Dermis blood vessel endothelial cell (primary cell): ENCODE data around the gene VIPR1. TPM values are rescaled to one million over a fixed set of nuclear protein-coding genes. Genes with fewer than 3 reads are reported as not detected.

ENCODE experiments used
- DNase-seq: peaks from one replicate; pipeline ENCODE4 v3.0.0; 2010
- total RNA-seq: library from RNA; depleted of rRNA; stranded (reverse); fragments of >200 nt; gene quantifications from 2 replicates; pipeline ENCODE4 v1.2.3, GENCODE V29; 2014

VIPR1 gene
- total RNA-seq, 1 donor from 2014 or later, result 0.85 TPM

GRCh38 chr3:42511736-42512135 is 9.3 kb downstream of the VIPR1 start:
- DNase-seq, result no peak

GRCh38 chr3:42513121-42513520 is 10.7 kb downstream of the VIPR1 start:
- DNase-seq, result no peak

- no peak for DNase-seq
Measured at GRCh38 chr3:42513521-42513920, 11.1 kb downstream of the VIPR1 start.

- DNase-seq, result no peak
Measured at GRCh38 chr3:42514876-42515275, 12.4 kb downstream of the VIPR1 start.

GRCh38 chr3:42515391-42515916 is 13.0 kb downstream of the VIPR1 start:
- DNase-seq, result no peak

- DNase-seq, result no peak
Measured at GRCh38 chr3:42515976-42516375, 13.5 kb downstream of the VIPR1 start.

- no peak for DNase-seq
Measured at GRCh38 chr3:42516443-42516842, 14.0 kb downstream of the VIPR1 start.

GRCh38 chr3:42517117-42517516 is 14.7 kb downstream of the VIPR1 start:
- no peak for DNase-seq

- DNase-seq, result no peak
Measured at GRCh38 chr3:42518800-42519567, 16.5 kb downstream of the VIPR1 start.

GRCh38 chr3:42519568-42519962 is 17.1 kb downstream of the VIPR1 start:
- DNase-seq, result no peak

- peak; percentile 48 for DNase-seq
Measured at GRCh38 chr3:42520336-42520735, 17.9 kb downstream of the VIPR1 start.

- no peak for DNase-seq
Measured at GRCh38 chr3:42520906-42521305, 18.5 kb downstream of the VIPR1 start.

GRCh38 chr3:42524751-42525150 is 22.3 kb downstream of the VIPR1 start:
- no peak for DNase-seq

GRCh38 chr3:42525212-42525611 is 22.8 kb downstream of the VIPR1 start:
- no peak for DNase-seq

- DNase-seq, result no peak
Measured at GRCh38 chr3:42525736-42526345, 23.4 kb downstream of the VIPR1 start.

- DNase-seq, result no peak
Measured at GRCh38 chr3:42526616-42527367, 24.3 kb downstream of the VIPR1 start.

GRCh38 chr3:42527368-42527917 is 25.0 kb downstream of the VIPR1 start:
- no peak for DNase-seq

GRCh38 chr3:42529468-42529867 is 27.0 kb downstream of the VIPR1 start:
- DNase-seq, result no peak

GRCh38 chr3:42530073-42530472 is 27.6 kb downstream of the VIPR1 start:
- DNase-seq, result no peak

- no peak for DNase-seq
Measured at GRCh38 chr3:42531470-42531869, 29.0 kb downstream of the VIPR1 start.

- no peak for DNase-seq
Measured at GRCh38 chr3:42532229-42532628, 29.8 kb downstream of the VIPR1 start.

GRCh38 chr3:42533161-42533897 is 30.9 kb downstream of the VIPR1 start:
- no peak for DNase-seq
